ENCODE measurements around the gene MRPL58. TPM values are rescaled to one million over a fixed set of nuclear protein-coding genes. Genes with fewer than 3 reads are reported as not detected.
A peak's percentile ranks its signal among the peaks of the same experiment; 100 is the strongest.
"Not testable (repeated sequence)": the region's sequence is repeated elsewhere in the genome, so short reads cannot be mapped to it uniquely, and the experiment has no call there.

Gene MRPL58
- 10 to 100 TPM; 26.4 to 29.6 (median 27.7) TPM for polyA plus RNA-seq (ENCODE audit: insufficient read length in 4 of 4)

- peak in 2 of 4 donors; percentile 78 to 81 for DNase-seq (ENCODE audit: low read depth in 4 of 4, low spot score in 3 of 4)
These were observed at the start of gene MRPL58 for GRCh38 chr17:75012346-75013091. TSS of gene MRPL58 (plus strand) at chr17:75012670. CDS start at chr17:75012687, 17 bp downstream.

DNA sequence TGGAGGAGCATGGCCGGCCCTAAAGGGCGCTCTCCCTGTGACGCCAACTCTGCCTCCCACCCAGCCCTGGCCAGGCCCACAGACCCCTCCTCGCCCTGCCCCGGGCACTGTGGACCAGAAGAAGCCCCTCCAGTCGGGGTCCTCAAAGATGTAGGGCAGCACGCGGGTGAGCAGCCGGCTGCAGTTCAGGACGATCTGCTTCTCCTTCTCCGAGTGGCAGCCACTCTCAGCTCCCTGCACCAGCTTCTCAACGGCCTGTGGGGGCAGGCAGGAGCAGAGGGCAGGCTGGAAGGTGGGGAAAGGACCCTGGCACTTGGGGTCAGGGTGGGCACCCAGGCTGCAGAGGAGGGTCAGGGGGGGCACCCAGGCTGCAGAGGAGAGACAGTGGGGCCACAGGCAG is 48.8 kb upstream of the MRPL58 start:
- no peak for DNase-seq (ENCODE audit: low read depth in 4 of 4, low spot score in 3 of 4)

- DNase-seq (ENCODE audit: low read depth in 4 of 4, low spot score in 3 of 4): no peak
These were observed 48.2 kb upstream of the MRPL58 start for GRCh38 chr17:74964246-74964761.

DNA sequence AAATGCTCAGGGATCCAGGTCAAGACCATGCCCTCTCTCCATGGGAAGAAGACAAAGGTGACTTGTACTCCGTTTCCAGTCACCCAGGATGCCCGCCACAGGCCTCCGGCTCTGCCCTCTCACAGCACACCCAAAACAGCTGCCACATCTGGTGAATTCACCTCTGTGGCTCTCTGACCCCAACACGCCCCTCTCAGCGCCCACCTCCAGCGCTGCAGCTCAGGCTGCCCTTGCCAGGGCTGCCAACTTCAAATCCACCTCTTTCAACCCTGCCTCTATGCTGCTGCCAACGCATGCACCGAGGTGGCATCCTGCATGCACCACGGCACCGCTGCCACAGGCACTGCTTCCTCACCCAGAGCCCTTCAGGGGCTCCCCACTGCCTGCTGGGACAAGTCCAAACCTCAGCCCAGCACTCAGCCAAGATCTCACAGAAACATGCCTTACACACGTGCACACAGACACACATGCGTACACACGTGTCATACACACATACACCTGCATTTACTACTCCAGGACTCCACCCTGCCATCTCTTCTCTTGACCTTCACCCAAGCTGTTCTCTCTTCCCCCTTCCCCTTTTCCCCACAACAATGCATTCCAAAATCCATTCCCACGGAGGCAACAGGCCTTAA is 47.4 kb upstream of the MRPL58 start:
- no peak for DNase-seq (ENCODE audit: low read depth in 4 of 4, low spot score in 3 of 4)

DNA sequence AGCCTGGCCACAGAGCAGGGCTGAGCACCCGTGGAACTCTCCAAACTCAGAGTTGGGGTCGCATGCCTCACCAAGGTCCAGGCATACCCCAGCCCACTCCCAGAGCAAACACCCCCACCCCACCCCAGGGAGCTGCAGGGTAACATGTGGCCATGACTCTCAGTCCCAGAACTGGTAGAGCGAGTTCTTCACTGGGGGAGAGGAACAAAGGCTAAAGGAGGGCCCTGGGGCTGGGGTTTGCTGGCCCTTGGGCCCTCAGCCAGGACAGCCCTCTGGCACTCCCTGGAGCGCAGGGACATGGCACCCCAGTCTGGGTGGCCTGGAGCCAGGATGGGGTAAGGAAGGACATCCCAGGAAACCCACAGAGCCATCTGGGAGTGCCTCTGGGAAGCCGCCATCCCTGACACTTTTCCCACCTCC is 44.1 kb upstream of the MRPL58 start:
- no peak for DNase-seq (ENCODE audit: low read depth in 4 of 4, low spot score in 3 of 4)

DNA sequence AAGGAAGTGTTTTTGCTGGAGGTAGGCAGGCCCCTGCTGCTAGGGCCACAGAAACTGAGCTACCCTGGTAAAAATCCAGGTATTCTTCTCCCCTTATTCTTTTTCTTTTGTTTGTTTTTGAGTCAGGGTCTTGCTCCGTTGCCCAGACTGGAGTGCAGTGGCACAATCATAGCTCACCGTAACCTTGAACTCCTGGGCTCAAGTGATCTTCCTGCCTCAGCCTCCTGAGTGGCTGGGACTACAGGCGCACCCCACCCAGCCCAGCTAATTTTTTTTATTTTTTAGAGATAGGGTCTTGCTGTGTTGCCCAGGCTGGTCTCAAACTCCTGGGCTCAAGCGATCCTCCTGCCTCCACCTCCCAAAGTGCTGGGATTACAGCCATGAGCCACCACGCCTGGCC is 43.0 kb upstream of the MRPL58 start:
- not testable (repeated sequence) for DNase-seq (ENCODE audit: low read depth in 4 of 4, low spot score in 3 of 4)

DNA sequence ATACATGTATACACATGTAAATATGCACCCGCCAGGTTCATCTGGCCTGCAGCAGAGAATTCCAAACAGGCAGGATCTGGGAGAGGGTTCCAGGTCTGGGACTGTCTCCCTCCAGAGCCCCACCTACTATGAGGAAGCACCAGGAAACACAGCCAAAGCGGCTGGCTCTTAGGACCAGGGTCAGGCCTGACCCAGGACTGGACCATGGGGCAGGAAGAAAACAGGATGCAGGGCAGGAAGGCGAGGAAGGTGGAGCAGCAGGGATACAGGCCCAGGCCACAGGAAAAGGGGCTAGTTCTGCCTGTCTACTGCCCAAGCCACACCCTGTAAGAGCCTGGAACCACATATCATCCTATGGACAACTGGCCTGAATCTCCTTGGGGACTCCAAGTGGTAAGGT is 42.1 kb upstream of the MRPL58 start:
- no peak for DNase-seq (ENCODE audit: low read depth in 4 of 4, low spot score in 3 of 4)

DNA sequence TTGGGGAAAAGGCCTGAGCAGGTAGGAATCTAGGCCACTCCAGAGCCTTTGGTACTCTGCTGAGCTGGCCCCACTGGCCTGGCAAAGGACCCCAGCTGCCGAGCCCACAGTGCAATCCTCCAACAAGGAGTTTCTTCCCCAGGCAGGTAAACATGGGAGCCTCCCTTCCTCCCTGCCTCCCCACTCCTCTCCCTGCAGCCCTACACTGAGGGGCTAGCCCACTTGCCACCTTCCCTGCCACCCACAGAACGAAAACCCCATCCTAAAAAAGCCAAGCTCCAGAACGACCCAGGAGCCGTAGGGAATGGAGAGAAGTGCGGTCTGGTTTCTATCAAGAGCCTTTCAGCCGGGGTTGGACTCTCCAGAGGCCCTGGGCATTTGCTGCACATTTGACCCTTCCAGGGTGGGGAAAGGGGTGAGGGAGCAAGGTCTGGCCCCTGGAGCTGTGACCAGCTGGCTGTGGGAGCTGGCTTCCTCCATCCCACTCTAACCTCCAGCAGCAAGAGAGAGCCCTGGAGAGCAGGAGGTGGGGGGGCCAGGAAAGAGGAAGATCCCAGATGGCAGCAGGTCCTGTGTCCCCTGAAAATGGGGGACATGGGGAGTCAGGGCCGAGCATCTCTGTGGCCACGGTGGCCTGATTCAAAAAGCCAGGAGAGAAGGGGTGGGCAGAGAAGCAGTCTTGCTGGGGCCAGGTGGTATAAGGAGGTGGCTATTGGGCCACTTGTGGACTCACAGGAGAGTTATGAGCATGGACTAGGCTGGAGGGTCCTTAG is 41.2 kb upstream of the MRPL58 start:
- no peak for DNase-seq (ENCODE audit: low read depth in 4 of 4, low spot score in 3 of 4)

DNA sequence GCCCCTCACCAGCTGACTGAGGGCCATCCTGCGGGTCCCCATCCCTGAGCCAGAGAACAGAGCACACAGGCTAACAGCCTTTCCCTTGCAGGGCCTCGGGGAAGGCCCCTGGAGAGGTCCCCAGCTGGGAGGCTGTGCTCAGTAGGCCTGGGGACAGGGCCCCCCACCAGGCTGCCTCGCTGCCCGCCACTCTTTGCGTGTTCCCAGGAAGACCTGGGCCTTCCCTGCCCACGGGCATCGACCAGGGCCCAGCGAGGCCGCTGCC is 40.7 kb upstream of the MRPL58 start:
- no peak for DNase-seq (ENCODE audit: low read depth in 4 of 4, low spot score in 3 of 4)

GRCh38 chr17:74972107-74972972 is 40.1 kb upstream of the MRPL58 start, which contains the start of gene HID1:
TSS of gene HID1 (minus strand) at chr17:74972759. CDS start at chr17:74972656, 103 bp downstream.
- DNase-seq (ENCODE audit: low read depth in 4 of 4, low spot score in 3 of 4): no peak

- DNase-seq (ENCODE audit: low read depth in 4 of 4, low spot score in 3 of 4): no peak
These were observed 39.5 kb upstream of the MRPL58 start for GRCh38 chr17:74972973-74973328.

DNA sequence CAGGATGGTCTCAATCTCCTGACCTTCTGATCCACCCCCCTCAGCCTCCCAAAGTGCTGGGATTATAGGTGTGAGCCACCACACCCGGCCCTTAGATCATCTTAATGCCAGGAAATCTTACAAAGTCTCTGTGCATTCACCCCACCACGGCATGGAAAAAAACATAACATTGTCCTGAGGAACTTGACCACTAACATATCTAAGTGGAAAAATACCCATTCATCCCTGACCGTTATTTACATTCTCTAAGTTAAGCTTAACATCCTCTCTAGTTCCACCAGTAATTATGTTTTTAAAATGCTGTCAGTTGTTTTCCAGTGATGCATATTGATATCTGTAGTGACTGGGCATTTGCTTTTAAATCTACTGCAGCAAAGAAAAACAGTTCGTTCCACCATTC is 36.5 kb upstream of the MRPL58 start:
- DNase-seq (ENCODE audit: low read depth in 4 of 4, low spot score in 3 of 4): no peak

DNA sequence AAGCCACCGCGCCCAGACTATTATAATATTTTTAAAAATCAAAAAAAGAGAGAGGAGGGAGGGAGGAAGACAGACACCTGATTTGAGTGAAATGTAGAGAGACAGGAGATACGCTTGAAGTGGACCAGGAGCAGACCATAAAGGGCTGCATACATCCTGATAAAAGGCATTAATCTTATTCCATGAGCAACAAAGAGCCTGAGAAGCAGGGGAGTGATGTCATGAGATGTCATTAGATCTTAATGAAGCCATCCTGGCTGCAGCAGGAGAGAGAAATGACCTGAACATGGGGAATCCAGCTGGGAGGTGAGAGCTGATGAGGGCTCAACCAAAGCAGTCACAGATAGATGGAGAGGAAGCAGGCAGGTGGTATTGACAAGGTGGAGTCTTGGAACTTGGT is 34.7 kb upstream of the MRPL58 start:
- no peak for DNase-seq (ENCODE audit: low read depth in 4 of 4, low spot score in 3 of 4)

GRCh38 chr17:74978240-74978639 is 34.2 kb upstream of the MRPL58 start:
- DNase-seq (ENCODE audit: low read depth in 4 of 4, low spot score in 3 of 4): no peak

DNA sequence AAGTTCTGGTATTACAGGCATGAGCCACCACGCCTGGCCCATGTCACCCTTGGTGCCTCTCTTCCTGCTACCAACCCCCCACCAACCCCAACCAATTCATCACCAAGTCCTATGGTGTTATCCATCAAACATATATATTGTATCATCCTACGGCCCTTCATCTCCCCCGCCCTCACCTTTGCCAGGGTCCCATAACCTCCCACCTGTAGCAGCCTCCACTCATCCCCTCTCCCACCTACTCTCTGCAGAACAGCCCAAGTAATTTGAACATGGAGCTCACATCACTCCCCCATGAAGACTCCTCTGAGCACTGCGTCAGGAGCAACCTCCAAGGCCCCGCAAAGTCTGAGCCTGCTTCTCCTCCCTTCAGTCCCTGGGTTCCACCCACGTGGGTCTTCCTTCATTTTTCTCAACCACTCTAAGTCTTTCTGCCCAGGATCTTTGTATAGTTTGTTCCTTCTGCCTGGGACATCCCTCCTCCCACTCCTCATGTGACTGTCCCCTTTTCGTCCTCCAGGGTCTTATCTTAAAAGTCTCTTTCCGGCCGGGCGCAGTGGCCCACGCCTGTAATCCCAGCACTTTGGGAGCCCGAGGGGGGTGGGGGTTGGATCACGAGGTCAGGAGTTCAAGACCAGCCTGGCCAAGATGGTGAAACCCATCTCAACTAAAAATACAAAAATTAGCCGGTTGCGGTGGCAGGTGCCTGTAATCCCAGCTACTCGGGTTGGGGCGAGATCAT is 32.9 kb upstream of the MRPL58 start:
- no peak for DNase-seq (ENCODE audit: low read depth in 4 of 4, low spot score in 3 of 4)

DNA sequence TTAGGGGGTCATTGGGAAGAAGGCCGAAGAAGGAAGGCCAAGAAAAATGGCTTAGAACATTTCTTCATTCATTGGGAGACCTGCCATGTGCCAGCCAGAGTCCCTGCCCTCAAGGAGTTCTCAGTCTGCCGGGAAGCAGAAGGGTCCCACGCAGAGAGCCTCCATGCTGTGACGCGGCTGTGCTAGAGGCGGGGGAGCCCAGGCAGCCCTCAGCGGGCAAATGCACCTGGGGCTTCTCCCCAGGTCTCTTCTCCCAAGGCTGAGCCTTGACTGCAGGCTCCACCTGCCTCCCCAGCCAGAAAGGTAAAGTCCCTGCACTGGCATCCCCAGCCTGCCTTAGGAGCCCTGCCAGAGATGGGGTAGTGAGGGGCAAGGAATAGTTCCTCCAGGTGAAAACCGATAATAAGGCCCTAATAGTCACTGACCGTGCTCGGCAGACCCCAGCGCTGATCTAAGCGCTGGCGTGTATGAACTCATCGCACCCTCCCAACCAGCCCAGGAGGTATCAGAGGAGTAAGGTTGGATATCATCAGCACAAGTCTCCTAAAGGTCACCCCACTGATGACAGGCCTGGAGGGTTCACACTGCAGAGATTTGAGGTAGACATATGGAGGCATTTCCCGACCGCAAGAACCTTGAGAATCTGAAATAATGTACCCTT is 31.0 kb upstream of the MRPL58 start:
- DNase-seq (ENCODE audit: low read depth in 4 of 4, low spot score in 3 of 4): no peak

DNA sequence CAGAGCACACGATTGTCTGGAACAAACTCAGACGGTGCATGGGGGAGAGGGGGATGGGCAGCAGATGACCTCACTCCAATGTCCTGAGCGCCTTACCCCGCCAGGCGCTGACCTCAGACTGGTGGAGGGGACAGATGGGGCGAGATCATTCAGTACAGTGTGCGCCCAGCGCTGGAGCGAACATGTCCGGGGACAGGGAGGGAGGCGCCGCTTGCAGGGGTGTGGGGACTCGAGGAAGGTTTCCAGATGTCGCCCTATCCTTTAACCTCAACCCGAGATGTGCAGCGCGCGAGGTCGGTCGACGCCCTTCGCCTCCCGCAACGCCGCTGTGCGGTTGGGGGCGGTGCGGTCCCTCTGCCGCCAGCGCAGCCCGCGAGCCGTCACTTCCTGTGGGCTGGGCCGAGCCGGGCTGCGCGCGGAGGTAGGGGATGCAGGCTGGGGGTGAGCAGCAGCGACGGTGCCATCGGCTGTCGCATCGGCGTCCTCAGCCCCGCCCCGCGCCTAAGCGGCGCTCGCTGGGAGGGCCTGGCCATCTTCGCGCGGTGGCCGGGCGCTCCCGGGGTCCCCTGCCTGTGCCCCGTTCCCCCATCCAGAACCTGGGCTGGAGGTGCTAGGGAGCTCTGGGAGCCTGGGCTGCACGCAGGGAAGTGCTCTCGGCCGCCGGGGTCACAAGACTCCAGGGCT is 30.3 kb upstream of the MRPL58 start:
- peak in 1 of 4 donors; percentile 56 for DNase-seq (ENCODE audit: low read depth in 4 of 4, low spot score in 3 of 4)

DNA sequence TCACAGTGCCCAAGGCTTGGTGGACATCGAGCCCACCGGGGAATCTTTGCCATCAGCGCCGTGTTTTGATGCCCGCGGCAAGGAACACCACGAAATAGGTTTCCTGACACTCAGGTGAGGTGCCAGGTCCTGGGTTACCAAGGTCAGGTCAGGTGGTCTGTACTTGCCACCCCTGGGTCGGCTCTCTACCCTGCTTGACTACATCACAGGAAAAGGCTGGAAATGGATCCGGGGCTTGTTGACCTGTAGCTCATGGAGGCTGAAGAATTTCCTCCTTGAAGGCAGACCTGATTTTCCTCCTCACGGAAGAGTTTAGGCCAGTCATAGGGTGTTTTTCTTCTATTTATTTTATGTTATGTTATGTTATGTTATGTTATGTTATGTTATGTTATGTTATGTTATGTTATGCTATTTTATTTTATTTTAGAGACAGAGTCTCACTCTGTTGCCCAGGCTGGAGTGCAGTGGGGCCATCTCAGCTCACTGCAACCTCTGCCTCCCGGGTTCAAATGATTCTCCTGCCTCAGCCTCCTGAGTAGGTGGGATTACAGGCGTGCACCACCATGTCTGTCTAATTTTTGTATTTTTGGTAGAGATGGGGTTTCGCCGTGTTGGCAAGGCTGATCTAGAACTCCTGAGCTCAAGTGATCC is 29.7 kb upstream of the MRPL58 start:
- DNase-seq (ENCODE audit: low read depth in 4 of 4, low spot score in 3 of 4): not testable (repeated sequence)

Measured in right renal pelvis (tissue), 4 donors.